Left forelimb (tissue), 1 donor: ENCODE data around the gene PLEKHM1.
"Not testable (repeated sequence)": the region's sequence is repeated elsewhere in the genome, so short reads cannot be mapped to it uniquely, and the experiment has no call there.

Experiments
- DNase-seq: peaks from one replicate; pipeline ENCODE4 v3.0.0-alpha.2; 2018; ENCODE audit warnings: low spot score

Gene PLEKHM1

GRCh38 chr17:45461524-45462327 is 28.8 kb downstream of the PLEKHM1 start:
- DNase-seq: peak; percentile 23

DNA sequence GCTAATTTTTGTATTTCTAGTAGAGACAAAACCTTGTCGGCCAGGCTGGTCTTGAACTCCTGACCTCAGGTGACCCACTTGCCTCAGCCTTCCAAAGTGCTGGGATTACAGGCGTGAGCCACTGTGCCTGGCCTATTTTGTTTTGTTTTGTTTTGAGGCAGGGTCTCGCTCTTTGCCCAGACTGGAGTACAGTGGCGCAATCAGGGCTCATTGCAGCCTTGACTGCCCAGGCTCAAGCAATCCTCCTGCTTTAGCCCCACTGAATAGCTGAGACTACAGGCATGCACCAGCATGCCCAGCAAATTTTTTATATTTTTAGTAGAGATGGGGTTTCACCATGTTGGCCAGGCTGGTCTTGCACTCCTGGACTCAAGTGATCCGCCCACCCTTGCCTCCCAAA is 30.1 kb downstream of the PLEKHM1 start:
- DNase-seq: not testable (repeated sequence)

- not testable (repeated sequence) for DNase-seq
Measured at GRCh38 chr17:45454341-45454740, 36.2 kb downstream of the PLEKHM1 start.

- DNase-seq: not testable (repeated sequence)
Measured at GRCh38 chr17:45453731-45454130, 36.8 kb downstream of the PLEKHM1 start.

DNA sequence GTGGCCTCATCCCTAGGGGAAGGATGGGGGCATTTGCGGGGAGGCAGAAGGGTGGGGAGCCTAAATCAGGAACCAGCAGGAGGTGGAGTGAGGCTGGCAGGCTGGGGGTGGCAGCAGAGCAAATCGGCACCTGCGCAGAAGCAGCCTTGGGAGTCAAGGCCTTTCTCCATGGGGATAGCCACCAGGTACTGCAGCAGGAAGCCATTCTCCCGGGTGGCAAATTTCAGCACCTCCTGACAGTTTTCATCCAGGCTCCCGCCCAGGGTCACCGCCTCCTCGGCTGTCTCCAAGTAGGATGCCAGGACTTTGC is 37.3 kb downstream of the PLEKHM1 start:
- DNase-seq: not testable (repeated sequence)

DNA sequence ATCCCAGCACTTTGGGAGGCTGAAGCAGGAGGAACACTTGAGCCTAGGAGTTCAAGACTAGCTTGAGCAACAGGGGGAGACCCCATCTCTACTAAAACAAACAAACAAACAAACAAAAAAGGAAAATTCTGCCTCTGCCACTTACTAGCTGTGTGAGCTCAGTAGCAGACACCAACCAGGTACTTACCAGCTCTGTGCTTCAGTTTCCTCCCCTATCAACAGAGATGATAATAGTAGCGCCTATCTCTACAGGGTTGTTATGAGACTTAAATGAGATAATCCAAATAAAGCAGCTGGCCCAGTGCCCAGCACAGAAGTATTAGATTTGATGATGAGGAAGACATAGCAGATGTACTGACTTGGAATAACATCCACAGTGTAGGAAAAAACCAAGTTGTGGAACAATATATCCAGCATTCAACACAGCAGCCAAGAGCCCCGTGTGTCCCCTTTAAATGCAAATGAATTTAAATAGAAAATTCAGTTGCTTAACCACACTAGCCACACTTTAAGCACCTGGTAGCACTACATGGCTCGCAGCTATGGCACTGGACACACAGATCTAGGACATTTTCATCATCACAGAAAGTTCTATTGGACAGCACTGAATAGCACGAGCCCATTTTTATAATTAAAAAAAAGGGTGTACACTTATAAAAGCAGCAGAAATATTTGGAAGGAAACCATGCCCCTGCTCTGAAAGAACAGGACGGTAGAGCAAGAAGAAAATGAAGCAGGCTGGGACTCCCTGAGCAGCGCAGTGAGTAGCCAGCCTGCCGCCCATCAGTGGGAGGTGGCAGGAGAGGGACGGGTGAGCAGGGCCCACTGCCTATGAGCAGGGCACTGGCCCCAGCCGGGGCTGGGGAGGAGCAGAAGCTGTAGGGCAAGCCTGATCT is 37.9 kb downstream of the PLEKHM1 start:
- not testable (repeated sequence) for DNase-seq

GRCh38 chr17:45451660-45452059 is 38.9 kb downstream of the PLEKHM1 start:
- DNase-seq: not testable (repeated sequence)

DNA sequence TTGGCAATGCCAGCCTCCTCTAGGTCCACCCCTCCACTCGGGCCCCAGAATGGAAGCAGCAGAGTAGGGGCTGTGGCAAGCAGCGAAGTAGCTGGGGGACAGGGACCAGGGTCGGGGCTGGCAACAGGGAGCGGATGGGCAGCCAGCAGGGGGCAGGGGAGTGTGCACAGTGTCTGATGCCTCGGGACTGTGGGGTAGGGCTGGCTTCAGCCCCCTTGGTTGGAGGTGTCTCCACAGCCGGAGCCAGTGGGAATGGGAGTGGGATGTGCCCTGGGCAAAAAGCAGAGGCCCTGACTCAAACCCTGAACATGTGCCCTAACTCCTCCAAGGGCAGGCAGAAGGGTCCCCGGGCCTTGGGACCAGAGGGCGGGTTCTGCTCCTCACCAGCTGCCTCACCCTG is 39.4 kb downstream of the PLEKHM1 start:
- no peak for DNase-seq

DNA sequence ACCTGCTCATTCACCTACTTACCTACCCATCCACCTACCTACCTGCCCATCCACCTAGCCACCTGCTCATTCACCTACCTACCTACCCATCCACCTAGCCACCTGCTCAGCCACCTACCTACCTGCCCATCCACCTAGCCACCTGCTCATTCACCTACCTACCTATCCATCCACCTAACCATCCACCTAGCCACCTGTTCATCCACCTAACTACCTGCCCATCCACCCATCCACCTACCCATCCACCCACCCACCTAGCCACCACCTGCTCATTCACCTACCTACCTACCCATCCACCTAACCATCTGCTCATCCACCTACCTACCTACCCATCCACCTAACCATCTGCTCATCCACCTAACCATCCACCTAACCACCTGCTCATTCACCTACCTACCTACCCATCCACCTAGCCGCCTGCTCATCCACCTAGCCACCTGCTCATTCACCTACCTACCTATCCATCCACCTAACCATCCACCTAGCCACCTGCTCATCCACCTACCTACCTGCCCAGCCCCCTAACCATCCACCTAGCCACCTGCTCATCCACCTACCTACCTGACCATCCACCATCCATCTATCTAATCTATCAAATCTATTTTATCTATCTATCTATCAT is 40.7 kb downstream of the PLEKHM1 start:
- not testable (repeated sequence) for DNase-seq

- DNase-seq: not testable (repeated sequence)
Measured at GRCh38 chr17:45449260-45449659, 41.3 kb downstream of the PLEKHM1 start.

- DNase-seq: not testable (repeated sequence)
Measured at GRCh38 chr17:45448483-45448882, 42.0 kb downstream of the PLEKHM1 start.

- not testable (repeated sequence) for DNase-seq
Measured at GRCh38 chr17:45448066-45448465, 42.5 kb downstream of the PLEKHM1 start.

- DNase-seq: not testable (repeated sequence)
Measured at GRCh38 chr17:45447650-45448049, 42.9 kb downstream of the PLEKHM1 start.

- peak; percentile 53 for DNase-seq
Measured at GRCh38 chr17:45446872-45447625, 43.5 kb downstream of the PLEKHM1 start.

DNA sequence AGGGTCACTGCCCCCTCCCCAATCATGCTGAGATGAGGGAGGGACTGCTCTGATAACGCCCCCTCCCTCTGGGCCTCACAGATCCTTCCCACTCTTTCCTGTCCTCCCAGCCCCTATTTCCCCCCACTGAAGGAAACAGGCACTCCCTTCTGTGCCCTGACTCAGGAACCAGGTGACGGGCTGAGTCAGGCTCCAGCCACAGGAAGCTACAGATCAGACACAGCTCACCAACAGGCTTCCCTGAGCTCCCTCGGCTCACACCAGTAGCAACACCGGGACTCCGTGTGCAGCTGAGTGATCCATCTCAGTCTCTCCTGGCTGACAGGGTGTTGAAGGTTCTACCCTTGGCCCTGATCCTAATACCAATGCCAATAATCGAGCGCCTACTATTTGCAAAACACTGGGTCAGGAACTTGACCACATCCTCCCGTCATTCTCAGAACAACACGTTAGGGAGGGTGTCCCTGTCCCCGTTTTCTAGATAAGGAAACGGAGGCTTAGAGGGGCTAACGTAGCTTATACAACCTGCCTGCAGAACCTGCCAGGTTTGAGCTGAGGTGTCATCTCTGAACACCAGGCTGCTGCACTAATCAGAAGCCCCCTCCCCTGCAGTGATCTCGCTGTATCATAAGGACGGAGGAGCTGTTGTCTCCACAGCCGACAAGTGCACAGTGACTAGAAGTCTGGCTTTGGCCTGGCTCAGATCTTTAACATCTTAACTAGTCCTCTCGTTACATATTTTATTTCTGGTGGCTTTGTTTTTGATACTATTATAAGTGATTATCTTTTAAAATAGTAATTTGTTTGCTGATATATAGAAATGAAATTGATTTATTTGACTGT is 44.4 kb downstream of the PLEKHM1 start:
- not testable (repeated sequence) for DNase-seq

GRCh38 chr17:45444856-45445820 is 45.4 kb downstream of the PLEKHM1 start:
- not testable (repeated sequence) for DNase-seq

DNA sequence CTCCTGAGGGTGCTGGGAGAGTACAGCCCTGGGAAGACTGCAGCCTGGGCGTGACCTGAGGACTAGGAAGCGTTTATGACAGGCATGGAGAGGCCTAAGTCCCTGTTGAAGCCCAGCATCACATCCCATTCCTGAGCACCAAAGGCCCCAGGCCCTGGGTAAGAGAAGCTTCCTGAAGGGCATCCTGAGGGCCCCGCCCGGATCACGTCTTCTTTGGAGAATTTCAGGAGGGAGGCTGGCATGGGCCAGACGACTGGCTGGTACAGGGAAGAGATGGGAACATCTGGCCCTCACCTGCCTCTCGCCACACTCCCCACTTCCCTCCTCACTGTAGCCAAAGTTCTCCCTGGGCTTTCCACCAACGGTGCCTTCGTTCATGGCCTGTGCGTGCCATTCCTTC is 46.2 kb downstream of the PLEKHM1 start:
- peak; percentile 17 for DNase-seq

GRCh38 chr17:45443371-45444260 is 46.9 kb downstream of the PLEKHM1 start:
- DNase-seq: peak; percentile 37
